ENCODE data around the gene MAP2K2.
"Not testable (repeated sequence)": the region's sequence is repeated elsewhere in the genome, so short reads cannot be mapped to it uniquely, and the experiment has no call there.

MAP2K2 gene

GRCh38 chr19:4129050-4129449, 5.1 kb upstream of the MAP2K2 start:
- DNase-seq = not testable (repeated sequence)

DNA sequence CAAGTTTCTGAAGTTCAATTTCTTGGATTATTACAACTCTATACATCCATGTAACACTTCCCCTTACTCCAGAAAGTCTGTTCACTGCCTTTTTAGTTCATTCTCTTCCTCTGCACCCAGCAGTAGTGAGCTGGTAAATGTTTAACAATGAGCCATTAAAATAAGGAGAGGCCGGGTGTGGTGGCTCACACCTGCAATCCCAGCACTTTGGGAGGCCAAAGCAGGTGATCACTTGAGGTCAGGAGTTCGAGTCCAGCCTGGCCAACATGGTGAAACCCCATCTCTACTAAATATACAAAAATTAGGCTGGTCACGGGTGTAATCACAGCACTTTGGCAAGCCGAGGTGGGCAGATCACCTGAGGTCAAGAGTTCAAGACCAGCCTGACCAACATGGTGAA, 3.4 kb upstream of the MAP2K2 start:
- not testable (repeated sequence) for DNase-seq

DNA sequence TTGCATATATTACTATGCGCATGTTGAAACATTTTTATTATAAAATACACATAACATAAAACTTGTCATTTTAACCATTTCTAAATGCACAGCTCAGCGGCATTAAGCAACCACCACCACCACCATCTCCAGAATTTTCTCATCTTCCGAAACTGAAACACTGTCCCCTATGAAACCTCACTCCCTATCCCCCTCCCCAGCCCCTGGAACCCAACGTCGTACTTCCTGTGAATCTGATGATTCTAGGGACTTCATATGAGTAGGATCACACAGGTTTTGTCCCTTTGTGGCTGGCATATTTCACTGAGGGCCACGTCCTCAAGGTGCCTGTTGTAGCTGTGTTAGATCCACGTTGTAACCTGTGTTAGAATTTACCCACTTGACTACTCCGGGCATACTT, 716 bp upstream of the MAP2K2 start:
- no peak for DNase-seq

DNA sequence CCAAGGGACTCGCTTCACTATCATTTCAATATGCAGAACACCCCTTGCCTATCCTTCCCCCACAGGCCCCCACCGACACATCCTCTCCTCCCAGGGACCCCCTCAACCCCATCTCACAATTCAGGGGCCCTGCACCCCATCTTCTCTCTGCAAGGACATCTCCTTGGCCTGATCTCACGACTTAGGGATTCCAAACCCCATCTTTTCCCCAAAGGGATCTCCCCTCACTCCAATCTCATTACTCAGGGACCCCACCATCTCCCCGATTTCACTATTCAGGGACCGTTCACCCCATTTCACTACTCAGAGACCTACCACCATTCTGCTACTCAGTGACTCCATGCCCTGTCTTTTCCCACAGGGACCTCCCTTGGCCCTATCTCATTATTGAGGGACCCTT, 1.4 kb downstream of the MAP2K2 start:
- DNase-seq = no peak

GRCh38 chr19:4121815-4122214, 2.1 kb downstream of the MAP2K2 start:
- no peak for DNase-seq

GRCh38 chr19:4121273-4121612, 2.7 kb downstream of the MAP2K2 start:
- DNase-seq = no peak

- DNase-seq = no peak
Observed at GRCh38 chr19:4120559-4121272, 3.2 kb downstream of the MAP2K2 start.

DNA sequence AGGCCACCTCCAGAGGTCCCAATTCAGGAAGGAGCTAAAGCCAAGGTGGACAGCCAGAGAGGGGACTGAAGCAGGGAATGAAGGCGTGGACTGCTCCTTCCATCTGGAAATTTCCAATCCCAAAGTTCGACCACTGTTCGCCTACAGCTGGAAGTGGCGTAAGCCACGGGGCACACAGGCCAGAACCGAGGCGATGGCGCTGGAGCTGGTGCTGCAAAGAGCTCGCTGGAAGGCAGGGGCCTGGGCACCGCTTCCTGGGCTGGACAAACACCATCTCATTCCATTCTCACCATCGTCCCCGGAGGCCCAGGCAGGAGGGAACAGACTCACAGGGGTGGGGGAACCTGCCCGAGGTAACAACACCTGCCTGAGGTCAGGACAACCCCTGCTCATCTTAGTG, 4.2 kb downstream of the MAP2K2 start:
- no peak for DNase-seq

- DNase-seq = no peak
Observed at GRCh38 chr19:4115818-4116385, 8.0 kb downstream of the MAP2K2 start.

DNA sequence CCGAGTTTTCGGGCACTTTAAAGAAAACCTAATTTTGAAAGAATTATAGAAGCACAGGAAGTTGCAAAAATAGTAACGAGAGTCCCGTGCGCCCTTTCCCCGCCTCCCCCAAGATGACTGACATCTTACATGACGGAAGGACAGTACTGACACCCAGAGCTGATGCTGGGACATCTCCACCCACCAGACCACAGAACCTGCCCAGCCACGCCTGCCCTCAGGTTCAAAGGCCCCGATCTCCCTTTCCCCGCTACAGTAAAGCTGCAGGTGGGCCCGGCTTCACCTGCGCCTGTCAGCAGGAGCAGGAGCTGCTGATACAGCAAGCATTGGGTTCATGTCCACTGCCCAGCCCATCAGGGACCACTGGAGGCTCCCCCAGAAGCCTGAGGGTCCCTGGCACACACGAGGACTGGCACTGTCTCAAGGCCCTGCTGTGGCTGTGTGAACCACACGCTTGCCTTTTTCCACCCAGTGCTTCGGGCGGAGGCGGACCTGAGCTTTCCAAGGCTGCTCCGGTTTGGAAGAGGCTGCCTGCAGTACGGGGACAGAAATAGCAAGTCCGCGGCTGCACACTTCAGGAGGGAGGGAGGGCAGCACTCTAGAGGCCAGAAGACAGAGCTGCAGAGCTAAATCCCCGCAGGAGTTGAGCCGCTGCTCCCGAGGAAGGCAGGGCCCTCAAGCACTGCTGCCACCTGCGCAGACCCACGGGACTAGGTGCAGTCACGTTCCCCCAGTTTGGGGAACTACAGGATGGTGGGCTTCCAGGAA, 8.7 kb downstream of the MAP2K2 start:
- DNase-seq = no peak

GRCh38 chr19:4114181-4114580, 9.7 kb downstream of the MAP2K2 start:
- no peak for DNase-seq

DNA sequence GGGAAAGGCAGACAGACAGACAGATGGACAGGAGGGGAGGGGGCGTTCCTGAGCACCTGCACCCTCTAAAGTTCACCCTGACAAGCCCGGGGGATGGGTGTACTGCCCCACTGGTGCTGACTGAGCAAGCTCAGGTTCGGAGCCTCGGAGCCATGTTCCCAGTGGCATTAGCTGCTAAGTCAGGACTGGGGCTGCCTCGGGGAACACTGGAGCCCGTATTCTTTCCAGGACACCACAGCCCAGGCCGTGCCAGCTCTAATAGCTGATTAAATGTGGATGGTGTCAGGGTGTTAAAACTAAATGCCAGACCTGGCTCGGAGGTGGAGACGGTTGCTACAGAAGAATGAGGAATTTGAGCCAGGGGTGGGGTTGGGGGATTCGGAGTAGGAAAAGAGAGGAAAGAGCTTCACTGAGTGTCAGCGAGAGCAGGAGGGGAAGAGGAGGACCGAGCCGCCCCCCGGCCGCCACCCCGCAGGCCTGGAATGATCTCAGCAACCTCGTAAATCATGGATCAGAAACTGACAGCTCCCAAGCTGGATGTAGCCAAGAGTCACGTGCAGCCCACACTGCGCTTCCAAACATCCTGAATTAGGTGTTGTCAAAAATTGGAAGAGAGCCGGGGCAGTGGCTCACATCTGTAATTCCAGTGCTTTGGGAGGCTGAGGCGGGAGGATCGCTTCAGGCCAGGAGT, 10.4 kb downstream of the MAP2K2 start:
- no peak for DNase-seq

- DNase-seq = no peak
Observed at GRCh38 chr19:4112367-4112766, 11.6 kb downstream of the MAP2K2 start.

DNA sequence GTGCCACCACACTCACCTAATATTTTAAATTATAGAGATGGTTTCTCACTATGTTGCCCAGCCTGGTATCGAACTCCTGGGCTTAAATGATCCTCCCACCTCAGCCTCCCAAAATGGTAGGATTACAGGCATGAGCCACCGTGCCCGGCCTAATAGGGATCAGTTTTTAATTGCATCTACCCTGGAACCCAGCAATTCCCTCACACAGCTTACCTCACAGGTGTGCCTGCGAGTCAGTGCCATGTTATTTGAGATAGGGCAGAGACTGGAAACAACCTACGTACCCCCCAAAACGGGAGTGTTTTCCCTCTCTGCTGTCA, 14.3 kb downstream of the MAP2K2 start:
- DNase-seq = no peak

DNA sequence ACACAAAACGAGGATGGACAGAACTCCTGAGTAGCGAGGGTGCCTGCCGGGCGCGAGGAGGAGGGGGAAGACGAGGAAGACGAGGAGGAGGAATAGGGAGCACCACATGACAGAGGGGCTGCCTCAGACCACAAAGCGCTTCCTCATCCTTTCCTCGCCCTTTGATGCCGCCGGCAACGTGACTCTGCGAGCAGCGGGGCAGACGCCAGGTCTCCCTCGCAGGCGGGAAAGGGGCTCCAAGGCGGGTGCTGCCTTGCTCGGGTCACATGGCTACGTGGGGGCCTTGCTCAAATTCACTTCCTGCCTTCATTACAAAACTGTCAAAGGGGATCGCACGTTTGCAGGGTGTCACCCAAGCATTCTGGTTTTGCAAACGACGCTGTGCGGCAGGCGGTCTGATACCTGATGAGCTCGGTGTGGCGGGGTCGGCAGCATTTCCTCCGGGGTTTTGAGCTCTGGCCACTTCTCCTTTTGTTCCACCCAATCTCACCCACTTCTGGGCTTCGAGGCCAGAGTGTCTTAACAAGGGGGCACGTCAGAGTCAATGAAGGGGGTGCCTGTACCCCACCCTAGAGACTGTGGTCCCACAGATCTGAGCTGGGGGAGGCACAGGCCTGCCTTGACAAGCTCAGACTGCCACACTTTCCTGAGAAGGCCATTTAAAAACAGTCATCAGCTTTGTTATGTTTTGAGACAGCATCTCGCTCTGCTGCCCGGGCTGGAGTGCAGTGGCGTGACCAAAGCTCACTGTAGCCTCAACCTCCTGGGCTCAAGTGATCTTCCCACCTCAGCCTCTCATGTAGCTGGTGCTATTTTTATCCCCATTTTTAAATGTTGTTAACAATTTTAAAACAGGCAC, 14.9 kb downstream of the MAP2K2 start:
- DNase-seq = no peak

DNA sequence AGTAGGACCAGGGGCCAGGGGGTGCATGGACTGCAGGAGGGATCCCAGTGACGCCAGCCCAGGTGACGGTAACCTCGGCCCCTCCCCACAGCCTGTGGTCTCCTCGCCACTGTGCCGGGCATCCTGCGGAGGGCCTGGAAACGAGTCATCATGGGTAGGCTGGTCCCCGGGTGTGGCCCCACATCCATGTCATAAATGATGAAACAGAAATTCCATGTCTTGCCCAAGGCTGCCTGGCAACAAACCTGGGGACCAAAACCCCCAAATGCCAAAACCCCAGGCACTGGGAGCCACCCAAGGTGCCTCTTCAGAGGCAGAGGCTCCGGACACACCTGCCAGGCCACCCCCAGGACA, 20.9 kb downstream of the MAP2K2 start:
- no peak for DNase-seq

- DNase-seq = no peak
Observed at GRCh38 chr19:4102339-4103079, 21.4 kb downstream of the MAP2K2 start.

DNA sequence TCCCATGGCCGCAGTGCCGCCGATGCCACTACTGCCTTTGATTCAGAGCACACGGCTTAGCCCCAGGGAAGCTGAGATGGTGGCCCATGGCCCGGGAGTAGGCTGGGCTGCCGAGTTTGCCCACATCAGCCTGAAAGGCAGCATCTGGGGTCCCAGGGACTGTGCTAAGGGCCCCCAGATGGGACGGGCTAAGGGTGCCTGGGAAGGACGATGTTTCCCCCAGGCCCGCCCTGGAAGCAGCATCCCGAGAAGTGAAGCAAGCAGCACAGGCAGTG, 22.5 kb downstream of the MAP2K2 start:
- no peak for DNase-seq

GRCh38 chr19:4100647-4101495, 23.1 kb downstream of the MAP2K2 start:
- DNase-seq = no peak

DNA sequence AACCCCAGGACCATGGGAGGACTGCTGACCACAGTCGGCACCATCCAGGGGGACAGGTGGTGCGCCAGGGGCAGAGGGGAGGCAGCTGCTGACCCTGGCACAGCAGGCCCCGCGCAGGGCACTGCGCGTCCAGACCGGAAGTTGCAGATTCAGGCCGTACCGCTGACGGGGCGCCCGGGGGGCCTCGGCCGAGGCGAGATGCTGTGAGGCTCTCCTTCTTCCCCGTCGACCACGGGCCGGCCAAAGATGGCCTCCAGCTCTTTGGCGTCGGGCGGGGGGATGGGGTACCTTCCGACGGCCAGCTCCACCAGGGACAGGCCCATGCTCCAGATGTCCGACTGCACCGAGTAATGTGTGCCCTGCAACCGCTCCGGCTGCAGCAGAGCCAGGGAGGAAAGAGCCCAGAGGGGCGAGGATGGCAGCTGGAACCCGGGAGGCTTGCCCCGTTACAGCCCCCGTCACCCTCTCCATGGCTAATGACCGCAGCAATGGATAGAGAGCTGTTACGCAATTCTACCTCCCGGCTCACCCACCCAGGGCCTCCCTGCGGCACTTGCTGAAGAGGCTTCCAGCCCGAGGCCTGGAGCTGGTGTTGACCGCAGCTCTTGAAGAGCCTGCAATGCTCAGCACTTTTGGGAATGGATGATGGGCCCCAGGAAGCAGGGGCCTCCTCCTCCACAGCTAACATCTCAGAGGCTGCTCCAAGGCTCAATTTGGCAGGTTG, 24.7 kb downstream of the MAP2K2 start:
- no peak for DNase-seq

- no peak for DNase-seq
Observed at GRCh38 chr19:4098493-4098892, 25.4 kb downstream of the MAP2K2 start.
